ENCODE results near the gene PPFIA4. TPM values are rescaled to one million over a fixed set of nuclear protein-coding genes. Genes with fewer than 3 reads are reported as not detected.

Gene PPFIA4
- total and polyA plus RNA-seq, 11 donors = 11.2 to 50.3 (median 35.5) TPM

- peaks cover 0 to 15% (median 0%) of the 10 kb centered on the region in 9 donors for H3K36me3 ChIP-seq
- H3K9me3 ChIP-seq = no peaks in the 10 kb centered on the region
- no peak overlapping the region for H3K27ac ChIP-seq
- no peak overlapping the region for H3K4me3 ChIP-seq
- no peaks in the 10 kb centered on the region for H3K27me3 ChIP-seq
- peaks cover 0 to 33% (median 10%) of the 10 kb centered on the region in 12 donors for H3K4me1 ChIP-seq
- TF ChIP-seq, protein P1, sequence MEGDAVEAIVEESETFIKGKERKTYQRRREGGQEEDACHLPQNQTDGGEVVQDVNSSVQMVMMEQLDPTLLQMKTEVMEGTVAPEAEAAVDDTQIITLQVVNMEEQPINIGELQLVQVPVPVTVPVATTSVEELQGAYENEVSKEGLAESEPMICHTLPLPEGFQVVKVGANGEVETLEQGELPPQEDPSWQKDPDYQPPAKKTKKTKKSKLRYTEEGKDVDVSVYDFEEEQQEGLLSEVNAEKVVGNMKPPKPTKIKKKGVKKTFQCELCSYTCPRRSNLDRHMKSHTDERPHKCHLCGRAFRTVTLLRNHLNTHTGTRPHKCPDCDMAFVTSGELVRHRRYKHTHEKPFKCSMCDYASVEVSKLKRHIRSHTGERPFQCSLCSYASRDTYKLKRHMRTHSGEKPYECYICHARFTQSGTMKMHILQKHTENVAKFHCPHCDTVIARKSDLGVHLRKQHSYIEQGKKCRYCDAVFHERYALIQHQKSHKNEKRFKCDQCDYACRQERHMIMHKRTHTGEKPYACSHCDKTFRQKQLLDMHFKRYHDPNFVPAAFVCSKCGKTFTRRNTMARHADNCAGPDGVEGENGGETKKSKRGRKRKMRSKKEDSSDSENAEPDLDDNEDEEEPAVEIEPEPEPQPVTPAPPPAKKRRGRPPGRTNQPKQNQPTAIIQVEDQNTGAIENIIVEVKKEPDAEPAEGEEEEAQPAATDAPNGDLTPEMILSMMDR (IDR thresholded peaks at IDR 0.05) = no peak
- no peak for TF ChIP-seq POLR2A (IDR thresholded peaks at IDR 0.05)
- 91 to 94% (median 91%) methylated on average over 22 to 24 of the region's 24 CpGs for WGBS, 4 donors
- ATAC-seq (no peak), DNase-seq (no peak)
- intact Hi-C loops (cut with DNase I) = no loop called here
Observed at GRCh38 chr1:203055161-203055799, 29.0 kb downstream of the PPFIA4 start.

GRCh38 chr1:203056012-203056411 lies 29.7 kb downstream of the PPFIA4 start:
- Histone ChIP-seq H3K36me3 (peaks cover 0 to 17% (median 0%) of the 10 kb centered on the region in 9 donors), H3K4me1 (peaks cover 0 to 33% (median 10%) of the 10 kb centered on the region in 12 donors), H3K9me3 (no peaks in the 10 kb centered on the region), H3K27me3 (no peaks in the 10 kb centered on the region), H3K27ac (no peak overlapping the region), H3K4me3 (no peak overlapping the region)
- DNase-seq (no peak), ATAC-seq (no peak)
- intact Hi-C loops (cut with DNase I) = no loop called here
- no peak for TF ChIP-seq POLR2A (IDR thresholded peaks at IDR 0.05)
- TF ChIP-seq, protein P1 (IDR thresholded peaks at IDR 0.05) = no peak
- 86 to 94% (median 89%) methylated on average over 7 of the region's 7 CpGs for WGBS, 4 donors

DNA sequence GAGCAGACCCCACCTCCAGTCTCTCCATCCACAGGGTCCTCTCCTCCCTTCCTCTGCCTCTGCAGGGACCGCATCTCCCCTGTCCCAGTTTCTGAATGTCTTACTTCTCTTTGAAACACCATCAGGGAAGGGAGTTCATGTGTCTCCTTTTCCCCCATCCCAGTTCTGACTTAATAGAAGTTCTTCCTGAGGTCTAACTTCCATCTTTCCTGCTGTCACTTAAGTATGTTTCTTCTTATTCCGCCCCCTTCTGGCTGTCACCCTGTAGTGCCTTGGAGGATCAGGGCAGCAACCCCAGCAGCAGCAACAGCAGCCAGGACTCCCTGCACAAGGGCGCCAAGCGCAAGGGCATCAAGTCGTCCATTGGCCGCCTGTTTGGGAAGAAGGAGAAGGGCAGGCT lies 30.2 kb downstream of the PPFIA4 start:
- no peak for TF ChIP-seq POLR2A (IDR thresholded peaks at IDR 0.05)
- TF ChIP-seq, protein P1 (IDR thresholded peaks at IDR 0.05) = no peak
- H3K36me3 ChIP-seq = peaks cover 0 to 17% (median 0%) of the 10 kb centered on the region in 9 donors
- H3K27ac ChIP-seq = peak overlapping the region in 1 of 12 donors; percentile 19
- DNase-seq (no peak), ATAC-seq (no peak)
- no peaks in the 10 kb centered on the region for H3K9me3 ChIP-seq
- no peak overlapping the region for H3K4me3 ChIP-seq
- intact Hi-C loops (cut with DNase I) = no loop called here
- no peaks in the 10 kb centered on the region for H3K27me3 ChIP-seq
- 91 to 98% (median 95%) methylated on average over 6 of the region's 6 CpGs for WGBS, 4 donors
- H3K4me1 ChIP-seq = peaks cover 0 to 33% (median 10%) of the 10 kb centered on the region in 12 donors

- Histone ChIP-seq H3K27ac (no peak overlapping the region), H3K27me3 (no peaks in the 10 kb centered on the region), H3K36me3 (peaks cover 0 to 18% (median 0%) of the 10 kb centered on the region in 9 donors), H3K9me3 (no peaks in the 10 kb centered on the region), H3K4me3 (no peak overlapping the region), H3K4me1 (peaks cover 0 to 33% (median 9%) of the 10 kb centered on the region in 12 donors)
- peak in 1 of 4 donors; percentile 33 for ATAC-seq
- intact Hi-C loops (cut with DNase I) = no loop called here
- 62 to 68% (median 66%) methylated on average over 9 to 10 of the region's 10 CpGs for WGBS, 4 donors
- DNase-seq = no peak
- TF ChIP-seq POLR2A (IDR thresholded peaks at IDR 0.05) = no peak
- TF ChIP-seq, protein P1 (IDR thresholded peaks at IDR 0.05) = no peak
Observed at GRCh38 chr1:203057911-203058675, 31.8 kb downstream of the PPFIA4 start.
